ENCODE results near the gene WDR33.

GRCh38 chr2:127679680-127680361, 131.2 kb downstream of the WDR33 start:
- TF ChIP-seq EZH2phosphoT487 (IDR thresholded peaks at IDR 0.05; ENCODE audit: low read depth) (no peak), CTCF (IDR thresholded peaks at IDR 0.05; ENCODE audit: low read depth, low read length) (no peak)

All from OCI-LY3 (cell line).